Transverse colon (tissue), 4 donors: ENCODE data around the gene ACTN4. TPM values are rescaled to one million over a fixed set of nuclear protein-coding genes. Genes with fewer than 3 reads are reported as not detected.

Experiments
- DNase-seq: peaks from one replicate; pipeline ENCODE4 v3.0.0-alpha.2; 2019
- H3K27ac ChIP-seq, 4 donors: fragments of 200-600 bp; sonication (generic); 2 replicates each; pipeline ENCODE4 v1.5.1; 2016 to 2018; ENCODE audit warnings: inconsistent platforms in 4 of 4
- H3K27me3 ChIP-seq: fragments of 200-600 bp; sonication (generic); 2 replicates; pipeline ENCODE4 v1.5.1; 2017; ENCODE audit warnings: inconsistent platforms
- H3K36me3 ChIP-seq, 4 donors: fragments of 200-600 bp; sonication (generic); 2 replicates each; pipeline ENCODE4 v1.5.1; 2017 to 2019; ENCODE audit warnings: inconsistent platforms in 4 of 4
- H3K4me1 ChIP-seq, 4 donors: fragments of 200-600 bp; sonication (generic); 2 replicates each; pipeline ENCODE4 v1.5.1; 2017 to 2020; ENCODE audit warnings: inconsistent platforms in 4 of 4
- H3K4me3 ChIP-seq, 4 donors: fragments of 200-600 bp; sonication (generic); 1 replicate in 1 of 4; 2 replicates in 3 of 4; pipeline versions ENCODE4 v1.5.1 to v1.6.1; 2017 to 2019; ENCODE audit warnings: inconsistent platforms in 4 of 4
- H3K9me3 ChIP-seq, 2 donors: fragments of 200-600 bp; sonication (generic); 2 replicates each; pipeline ENCODE4 v1.5.1; 2017 to 2019; ENCODE audit warnings: inconsistent platforms in 2 of 2
- EP300 ChIP-seq: sonication (generic); formaldehyde crosslinking; IDR thresholded peaks from one replicate; pipeline ENCODE4 v1.6.1; 2017; ENCODE audit warnings: antibody characterized with exemption, low read depth
- POLR2A ChIP-seq: fragments of 450-650 bp; IDR thresholded peaks from one replicate; pipeline ENCODE4 v1.6.1; 2016; ENCODE audit warnings: antibody characterized with exemption, mild to moderate bottlenecking, moderate library complexity
- POLR2AphosphoS5 ChIP-seq, 3 donors: sonication (generic); formaldehyde crosslinking; IDR thresholded peaks; one replicate each; pipeline ENCODE4 v1.6.1; 2016; ENCODE audit warnings: antibody characterized with exemption in 3 of 3
- WGBS, 2 donors: methylation state at CpG; one replicate each; pipeline ENCODE4 v1.1.5; 2018; ENCODE audit warnings: low coverage in 1 of 2; 5-methylcytosine and 5-hydroxymethylcytosine counted together
- in situ Hi-C, 4 donors: fragments of 200-750 bp; cut with MboI; loops; one replicate each; pipeline versions ENCODE4 v1.15.0 to v1.15.1; 2017; ENCODE audit warnings: low sequenced_read_pairs in 3 of 4, low pct_ligation_motif_present in 1 of 4, low pct_unique_long_range_greater_than_20kb in 1 of 4
- intact Hi-C: fragments of 100-400 bp; cut with DNase I; formaldehyde crosslinking; loops from one replicate; pipeline ENCODE4 v1.15.1; 2023; ENCODE audit warnings: low total_unique reads
- total RNA-seq, 4 donors: library from RNA; depleted of rRNA; stranded (reverse); fragments of >200 nt; gene quantifications; one replicate each; pipeline ENCODE4 v1.1.0, GENCODE V29; 2016
- TF ChIP-seq, protein P1 (sequence below), 5 experiments: fragments of 200-600 bp in 3 of 5; fragments of 450-650 bp in 2 of 5; sonication (generic) in 3 of 5; IDR thresholded peaks; 1 replicate in 2 of 5; 2 replicates in 3 of 5; pipeline ENCODE4 v1.5.1; 2016 to 2017; ENCODE audit warnings: antibody characterized with exemption in 5 of 5, inconsistent platforms in 3 of 5, mild to moderate bottlenecking in 2 of 5, moderate library complexity in 1 of 5

ACTN4 gene
- total RNA-seq, 4 donors from 2014 or later, result 458 to 1,080 (median 723) TPM

DNA sequence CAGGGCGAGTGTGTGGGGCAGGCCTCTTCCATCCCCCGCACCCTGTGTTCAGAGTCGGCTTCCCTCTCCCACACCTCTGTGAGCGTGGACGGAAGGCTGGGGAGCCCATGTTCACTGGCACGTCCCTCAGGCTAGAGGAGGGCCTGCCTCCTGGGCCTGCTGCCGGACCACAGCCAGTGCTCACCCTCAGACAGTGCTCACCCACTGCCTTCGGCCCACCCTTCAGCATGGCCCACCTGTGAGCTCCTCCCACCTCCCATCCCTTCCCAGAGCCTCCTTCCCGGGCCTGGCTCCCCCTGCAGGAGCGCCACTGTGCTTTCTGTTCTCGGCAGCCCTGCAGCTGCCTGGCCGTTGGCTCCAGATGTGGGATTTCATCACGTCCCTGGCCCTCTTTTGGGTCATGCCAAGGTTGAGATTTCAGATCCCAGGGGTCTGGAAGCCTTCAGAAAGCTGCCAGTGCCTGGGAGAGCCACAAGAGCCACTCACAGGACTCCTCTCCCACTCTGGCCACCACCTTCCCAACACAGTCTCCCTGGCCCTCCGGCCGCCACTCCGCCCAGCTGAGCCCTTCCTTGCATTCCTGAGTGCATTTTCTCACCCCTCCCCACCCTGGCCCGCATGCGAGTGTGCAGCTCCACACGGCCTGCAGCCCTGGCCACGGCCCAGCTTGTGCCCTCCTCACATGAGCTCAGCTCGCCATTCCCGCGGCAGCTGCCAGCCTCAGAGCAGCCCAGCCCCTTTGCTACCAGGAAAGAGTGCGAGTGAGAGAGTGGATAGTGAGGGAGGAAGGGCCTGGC lies 71.5 kb downstream of the ACTN4 start:
- Histone ChIP-seq H3K27me3 (no peaks in the 10 kb centered on the region), H3K4me3 (no peak overlapping the region), H3K36me3 (peaks cover 0 to 52% (median 23%) of the 10 kb centered on the region in 4 donors), H3K4me1 (peaks cover 0 to 5% (median 0%) of the 10 kb centered on the region in 4 donors), H3K9me3 (no peaks in the 10 kb centered on the region), H3K27ac (peak overlapping the region; percentile 52 to 80 (median 72))
- TF ChIP-seq, protein P1, sequence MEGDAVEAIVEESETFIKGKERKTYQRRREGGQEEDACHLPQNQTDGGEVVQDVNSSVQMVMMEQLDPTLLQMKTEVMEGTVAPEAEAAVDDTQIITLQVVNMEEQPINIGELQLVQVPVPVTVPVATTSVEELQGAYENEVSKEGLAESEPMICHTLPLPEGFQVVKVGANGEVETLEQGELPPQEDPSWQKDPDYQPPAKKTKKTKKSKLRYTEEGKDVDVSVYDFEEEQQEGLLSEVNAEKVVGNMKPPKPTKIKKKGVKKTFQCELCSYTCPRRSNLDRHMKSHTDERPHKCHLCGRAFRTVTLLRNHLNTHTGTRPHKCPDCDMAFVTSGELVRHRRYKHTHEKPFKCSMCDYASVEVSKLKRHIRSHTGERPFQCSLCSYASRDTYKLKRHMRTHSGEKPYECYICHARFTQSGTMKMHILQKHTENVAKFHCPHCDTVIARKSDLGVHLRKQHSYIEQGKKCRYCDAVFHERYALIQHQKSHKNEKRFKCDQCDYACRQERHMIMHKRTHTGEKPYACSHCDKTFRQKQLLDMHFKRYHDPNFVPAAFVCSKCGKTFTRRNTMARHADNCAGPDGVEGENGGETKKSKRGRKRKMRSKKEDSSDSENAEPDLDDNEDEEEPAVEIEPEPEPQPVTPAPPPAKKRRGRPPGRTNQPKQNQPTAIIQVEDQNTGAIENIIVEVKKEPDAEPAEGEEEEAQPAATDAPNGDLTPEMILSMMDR (IDR thresholded peaks at IDR 0.05), result peak in 2 of 5 experiments; percentile 7 to 20
- TF ChIP-seq EP300, result no peak
- TF ChIP-seq POLR2A, result no peak
- TF ChIP-seq POLR2AphosphoS5 (IDR thresholded peaks at IDR 0.05), result peak in 2 of 3 donors; percentile 11 to 27
- in situ Hi-C loops (no loop called here), intact Hi-C loops (loop anchor here (10.0 kb wide), 1 partner anchor 74 kb away; the partner anchor contains the start of gene ACTN4)
- DNase-seq, result no peak
- 60 to 73% methylated on average over 1 to 24 of the region's 24 CpGs for WGBS, 2 donors

DNA sequence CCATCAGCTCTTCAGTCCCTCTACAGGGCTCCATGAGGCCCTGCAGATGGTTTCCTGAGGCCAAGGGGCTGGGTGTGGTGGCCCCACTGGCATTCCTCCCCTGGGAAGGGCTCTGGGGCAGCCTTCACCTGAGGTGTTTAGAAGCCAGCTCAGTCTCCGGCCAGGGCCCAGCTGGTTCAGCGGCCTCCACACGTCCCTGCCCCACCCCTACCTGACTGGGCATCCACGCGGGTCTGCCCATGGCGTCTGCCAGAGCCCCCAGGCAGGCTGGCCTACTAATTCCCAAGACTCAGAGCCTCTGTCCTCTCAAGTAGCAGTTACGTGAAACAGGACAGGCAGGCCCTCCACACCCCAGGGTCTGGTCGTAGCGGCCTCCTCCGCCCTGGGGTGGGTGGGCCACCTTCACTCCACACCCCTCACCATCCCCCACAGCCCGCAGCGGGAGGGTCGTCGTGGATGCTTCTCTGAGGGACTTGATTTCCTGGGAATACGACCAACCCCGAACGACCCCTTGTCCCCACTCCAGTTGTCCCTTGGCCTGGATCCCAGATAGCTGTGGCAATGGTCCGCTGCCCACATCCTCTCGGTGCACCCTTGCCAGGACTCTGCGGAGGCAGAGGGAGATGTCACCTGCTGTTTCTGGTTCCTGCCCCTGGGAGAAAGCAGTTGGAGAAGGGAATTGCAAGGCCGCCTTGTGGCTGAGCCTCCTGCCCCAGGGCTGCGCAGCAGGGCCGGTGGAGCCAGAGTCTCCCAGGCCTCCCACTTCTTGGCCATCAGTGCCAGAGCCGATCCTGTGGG lies 72.5 kb downstream of the ACTN4 start:
- Histone ChIP-seq H3K36me3 (peaks cover 0 to 57% (median 30%) of the 10 kb centered on the region in 4 donors), H3K4me3 (no peak overlapping the region), H3K4me1 (peaks cover 0 to 5% (median 0%) of the 10 kb centered on the region in 4 donors), H3K27ac (peak overlapping the region; percentile 52 to 80 (median 72)), H3K27me3 (no peaks in the 10 kb centered on the region), H3K9me3 (no peaks in the 10 kb centered on the region)
- in situ Hi-C loops, result no loop called here
- DNase-seq, result no peak
- no peak for TF ChIP-seq EP300
- TF ChIP-seq POLR2AphosphoS5 (IDR thresholded peaks at IDR 0.05), result no peak
- no peak for TF ChIP-seq POLR2A
- TF ChIP-seq, protein P1 (IDR thresholded peaks at IDR 0.05), result no peak
- 80% methylated on average over 24 of the region's 24 CpGs; no CpG with 5 or more reads in 1 of the 2 donors for WGBS, 2 donors
- intact Hi-C loops, result loop anchor here (5.0 to 10.0 kb wide), 2 partner anchors 75 to 407 kb away; partner anchors contain the start of genes ACTN4 and PAK4

DNA sequence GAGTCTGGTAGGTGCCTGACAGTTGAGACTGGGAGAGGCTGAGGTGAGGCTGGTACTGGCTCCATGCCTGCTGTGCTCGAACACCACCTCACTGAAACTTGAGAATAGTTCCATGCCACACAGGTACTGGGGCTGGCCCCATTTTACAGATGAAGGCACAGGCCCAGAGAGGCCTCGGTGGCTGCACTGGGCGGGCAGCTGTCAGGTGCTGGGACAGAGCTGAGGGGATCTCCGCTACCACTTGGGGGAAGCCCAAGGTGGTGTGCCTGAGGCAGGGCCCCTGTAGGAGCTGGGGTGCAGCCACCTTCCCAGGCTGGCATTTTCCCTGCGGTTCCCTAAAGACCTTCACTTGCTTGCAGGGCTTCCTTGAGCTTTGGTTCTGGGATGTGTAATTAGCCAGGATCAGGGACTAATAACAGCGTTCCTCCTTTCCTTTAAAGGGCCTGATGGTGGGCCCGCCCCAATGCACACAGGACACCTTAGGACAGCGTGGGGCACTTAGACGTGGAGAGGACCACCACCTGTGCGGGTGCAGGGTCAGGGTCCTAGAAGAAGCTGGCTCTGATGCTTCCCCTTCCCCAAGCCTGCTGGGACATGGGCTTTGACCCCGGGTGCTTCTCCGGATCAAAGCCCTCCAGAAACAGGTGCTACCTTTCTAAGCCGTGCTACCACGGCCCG lies 73.2 kb downstream of the ACTN4 start:
- WGBS, 2 donors, result 90% methylated on average over 15 of the region's 15 CpGs; no CpG with 5 or more reads in 1 of the 2 donors
- no peak for DNase-seq
- H3K27me3 ChIP-seq, result no peaks in the 10 kb centered on the region
- no peak overlapping the region for H3K4me3 ChIP-seq
- peaks cover 0 to 57% (median 32%) of the 10 kb centered on the region in 4 donors for H3K36me3 ChIP-seq
- intact Hi-C loops, result loop anchor here (5.0 kb wide), 1 partner anchor 407 kb away; the partner anchor contains the start of gene PAK4
- peak overlapping the region in 3 of 4 donors; percentile 69 to 80 (median 75) for H3K27ac ChIP-seq
- no peak for TF ChIP-seq POLR2AphosphoS5 (IDR thresholded peaks at IDR 0.05)
- TF ChIP-seq, protein P1 (IDR thresholded peaks at IDR 0.05), result no peak
- TF ChIP-seq POLR2A, result no peak
- no peak for TF ChIP-seq EP300
- no peaks in the 10 kb centered on the region for H3K9me3 ChIP-seq
- H3K4me1 ChIP-seq, result peaks cover 0 to 5% (median 0%) of the 10 kb centered on the region in 4 donors
- in situ Hi-C loops, result no loop called here
